Stimulated activated CD4-positive, alpha-beta T cell treated with anti-CD3 and anti-CD28 coated beads, Interleukin-2, amount 100 ng/mL, for 48 hours (primary cell): ENCODE measurements around the gene UTP11.
"Not testable (repeated sequence)": the region's sequence is repeated elsewhere in the genome, so short reads cannot be mapped to it uniquely, and the experiment has no call there.

Experiments
- DNase-seq, 2 donors: peaks; one replicate each; pipeline ENCODE4 v3.0.0-alpha.2; 2020

UTP11 gene

GRCh38 chr1:38028105-38028591 lies 15.6 kb downstream of the UTP11 start:
- DNase-seq: peak; percentile 63 to 69

GRCh38 chr1:38028671-38029070 lies 16.1 kb downstream of the UTP11 start:
- no peak for DNase-seq

- DNase-seq: no peak
Observed at GRCh38 chr1:38029081-38029681, 16.6 kb downstream of the UTP11 start.

GRCh38 chr1:38029685-38030511 lies 17.4 kb downstream of the UTP11 start:
- peak; percentile 66 to 67 for DNase-seq

- DNase-seq: no peak
Observed at GRCh38 chr1:38030596-38031512, 18.3 kb downstream of the UTP11 start.

GRCh38 chr1:38031513-38031866 lies 19.0 kb downstream of the UTP11 start:
- DNase-seq: no peak

- not testable (repeated sequence) for DNase-seq
Observed at GRCh38 chr1:38032992-38033391, 20.5 kb downstream of the UTP11 start.

GRCh38 chr1:38034871-38035270 lies 22.3 kb downstream of the UTP11 start:
- DNase-seq: no peak

- no peak for DNase-seq
Observed at GRCh38 chr1:38037221-38037939, 24.8 kb downstream of the UTP11 start.

GRCh38 chr1:38038861-38039260 lies 26.3 kb downstream of the UTP11 start:
- no peak for DNase-seq

GRCh38 chr1:38039331-38040088 lies 27.0 kb downstream of the UTP11 start:
- DNase-seq: no peak

- DNase-seq: no peak
Observed at GRCh38 chr1:38041936-38042834, 29.7 kb downstream of the UTP11 start.

GRCh38 chr1:38043036-38043747 lies 30.7 kb downstream of the UTP11 start:
- no peak for DNase-seq

GRCh38 chr1:38044221-38045215 lies 32.0 kb downstream of the UTP11 start:
- DNase-seq: no peak

GRCh38 chr1:38045401-38046332 lies 33.1 kb downstream of the UTP11 start:
- no peak for DNase-seq

GRCh38 chr1:38046333-38046883 lies 33.9 kb downstream of the UTP11 start, which contains the start of gene POU3F1:
POU3F1 (minus strand) TSS chr1:38046793; CDS start chr1:38046743, 50 bp downstream.
- no peak for DNase-seq
